Activated CD4-positive, alpha-beta T cell treated with anti-CD3 and anti-CD28 coated beads, Interleukin-2, amount 50 U/mL, for 4 hours (primary cell): ENCODE results near the gene LPP.

Source experiments
- DNase-seq, 2 experiments: peaks; one replicate each; pipeline ENCODE4 v3.0.0-alpha.2; 2020

Gene LPP

DNA sequence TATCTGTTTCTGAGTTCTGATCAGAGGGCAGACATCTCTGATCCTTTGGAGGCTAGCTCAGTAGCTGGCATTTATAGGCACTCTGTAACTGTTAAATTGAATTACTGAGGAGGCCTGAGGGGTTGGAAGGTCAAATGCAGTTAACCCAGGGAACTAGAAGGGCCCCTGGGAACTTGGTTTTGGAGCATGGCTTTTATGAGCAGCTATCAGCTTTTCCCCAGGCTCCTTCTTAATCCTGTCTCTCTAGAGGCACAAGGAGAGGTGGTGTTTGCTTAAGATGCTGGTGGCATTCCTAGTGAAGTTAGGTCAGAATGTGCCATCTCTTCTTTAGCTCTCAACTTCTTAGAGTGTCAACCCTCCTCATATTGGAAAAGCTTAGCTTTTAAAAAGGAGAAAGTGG is 128.9 kb downstream of the LPP start:
- no peak for DNase-seq

DNA sequence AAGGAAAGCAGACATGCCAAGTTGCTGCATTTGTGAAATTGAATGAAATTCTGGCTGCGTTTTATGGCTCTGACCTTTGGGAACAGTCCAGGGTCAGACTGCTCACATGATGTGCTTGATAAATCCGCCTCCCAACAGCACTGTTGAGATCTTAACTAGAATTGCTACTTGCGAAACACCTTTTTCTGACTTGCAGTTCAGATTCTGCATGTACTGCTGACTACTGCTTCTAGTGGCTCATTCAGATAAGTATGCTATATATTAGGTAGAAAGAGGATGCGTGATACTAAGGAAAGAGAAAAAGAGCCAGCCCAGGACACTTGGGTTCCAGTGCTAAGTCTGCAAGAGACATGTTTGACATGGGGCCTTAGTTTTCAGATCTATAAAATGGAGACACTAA is 129.4 kb downstream of the LPP start:
- DNase-seq, result no peak

GRCh38 chr3:188284455-188285212 is 130.7 kb downstream of the LPP start:
- peak in 1 of 2 experiments; percentile 10 for DNase-seq

DNA sequence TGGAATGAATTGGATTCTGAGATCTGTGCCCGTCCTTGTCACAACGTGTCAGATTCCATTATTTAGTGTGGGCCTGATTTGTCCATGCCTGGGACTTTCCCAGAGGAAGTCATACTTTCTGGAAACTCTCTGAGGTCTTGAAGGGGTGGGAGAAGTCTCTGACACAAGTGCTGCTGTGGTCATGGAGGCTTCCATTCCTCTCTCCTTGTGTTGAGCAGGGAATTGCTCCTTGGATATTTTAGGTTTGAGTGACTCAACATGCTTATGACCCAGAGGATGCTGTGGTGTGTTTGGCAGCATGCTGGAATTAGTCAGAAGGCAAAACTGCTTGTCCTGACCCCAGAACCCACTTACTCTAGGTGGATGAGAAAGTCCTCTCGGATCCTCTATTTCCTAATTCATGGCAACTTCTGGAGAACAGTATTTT is 132.1 kb downstream of the LPP start:
- no peak for DNase-seq

DNA sequence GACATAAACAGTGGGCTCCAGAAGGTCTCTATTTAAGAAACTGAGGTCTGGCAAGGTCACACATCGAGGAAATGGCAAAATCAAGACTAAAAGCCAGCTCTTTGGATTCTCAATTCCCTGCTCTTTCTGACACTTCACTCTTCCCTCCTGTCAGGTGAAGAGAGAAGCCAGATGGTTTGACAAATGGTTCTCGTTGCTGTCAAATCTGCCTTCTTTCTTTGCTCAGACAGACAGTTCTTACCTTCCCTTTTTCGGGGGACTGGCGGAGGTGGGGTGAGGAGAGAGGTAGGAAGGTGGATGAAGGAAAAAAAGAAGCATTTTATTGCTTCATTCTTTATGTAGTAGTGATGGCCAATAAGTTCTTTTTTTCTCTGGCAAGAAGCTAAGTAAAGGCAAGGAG is 133.4 kb downstream of the LPP start:
- DNase-seq, result no peak

DNA sequence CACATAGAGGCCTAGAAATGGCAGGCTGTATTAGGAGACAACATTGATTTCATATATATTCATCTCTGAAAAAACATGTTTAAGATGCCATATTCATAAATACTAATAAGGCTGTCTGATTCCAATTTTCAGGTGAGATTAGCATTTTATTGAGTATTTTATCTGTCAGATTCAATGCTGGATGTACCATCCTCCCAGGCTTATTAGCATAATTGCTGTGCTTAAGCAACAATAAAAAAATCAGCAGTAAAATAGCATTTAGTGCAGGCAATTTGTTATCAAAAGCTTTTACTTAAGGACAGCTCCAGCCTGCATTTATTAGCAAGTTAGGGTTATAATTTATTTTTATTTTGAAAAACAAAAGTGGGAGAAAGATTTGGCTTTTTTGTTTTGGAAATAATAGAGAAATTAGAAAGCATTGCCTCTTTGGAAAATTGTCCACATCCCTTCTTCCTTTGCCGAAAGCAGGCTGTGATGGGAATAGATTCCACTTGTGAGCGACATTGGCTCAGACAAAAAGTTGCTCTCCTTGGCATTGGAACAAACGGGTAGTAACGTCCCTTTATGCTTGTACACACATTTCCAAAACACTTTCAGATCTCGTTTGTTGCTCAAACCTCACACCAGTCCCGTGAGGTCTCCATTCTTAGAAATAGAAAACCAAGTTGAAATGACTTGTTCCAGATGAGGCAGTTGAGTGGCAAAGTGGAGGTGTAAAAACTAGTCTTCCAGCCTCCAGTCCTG is 134.0 kb downstream of the LPP start:
- DNase-seq, result no peak

DNA sequence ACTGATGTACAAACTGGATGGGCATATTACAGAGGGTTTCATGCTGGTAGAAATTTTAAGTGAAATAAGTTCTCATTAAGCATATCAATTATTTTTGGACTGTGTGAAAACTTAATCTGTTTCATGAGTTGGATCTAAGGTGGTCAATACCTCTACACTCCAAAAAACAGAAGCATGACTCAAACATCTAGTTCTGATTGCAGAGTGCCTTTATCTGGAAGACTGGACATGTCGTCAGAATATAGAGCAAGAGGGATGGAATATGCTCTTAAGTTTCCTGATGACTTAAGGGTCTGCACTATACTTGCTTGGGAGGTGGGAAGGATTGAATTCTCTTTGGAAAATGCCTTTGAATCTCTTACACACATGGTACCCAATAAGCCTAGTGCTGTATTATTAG is 138.3 kb downstream of the LPP start:
- DNase-seq, result no peak

GRCh38 chr3:188292827-188293226 is 138.9 kb downstream of the LPP start:
- DNase-seq, result no peak

- DNase-seq, result no peak
Observed at GRCh38 chr3:188294113-188294512, 140.2 kb downstream of the LPP start.

GRCh38 chr3:188294823-188295487 is 141.0 kb downstream of the LPP start:
- DNase-seq, result no peak

DNA sequence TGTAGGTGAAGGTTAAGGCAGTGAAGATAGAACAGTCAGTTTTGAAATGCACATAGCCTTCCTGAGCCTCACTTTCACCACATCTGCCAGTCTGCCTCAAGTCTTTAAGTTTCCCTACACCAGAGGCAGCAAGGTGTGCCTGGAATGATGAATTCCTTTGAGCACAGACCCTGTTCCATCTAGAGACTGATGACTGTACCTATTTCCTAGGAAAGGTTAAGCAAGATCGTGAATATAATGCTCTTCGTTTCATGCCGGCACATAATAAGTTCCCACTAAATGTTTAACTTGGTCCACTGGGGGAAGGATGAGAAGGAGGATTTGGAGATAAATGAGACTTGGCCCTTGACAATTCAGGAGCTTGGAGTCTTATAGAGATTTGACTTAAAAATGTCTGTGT is 141.9 kb downstream of the LPP start:
- DNase-seq, result no peak

DNA sequence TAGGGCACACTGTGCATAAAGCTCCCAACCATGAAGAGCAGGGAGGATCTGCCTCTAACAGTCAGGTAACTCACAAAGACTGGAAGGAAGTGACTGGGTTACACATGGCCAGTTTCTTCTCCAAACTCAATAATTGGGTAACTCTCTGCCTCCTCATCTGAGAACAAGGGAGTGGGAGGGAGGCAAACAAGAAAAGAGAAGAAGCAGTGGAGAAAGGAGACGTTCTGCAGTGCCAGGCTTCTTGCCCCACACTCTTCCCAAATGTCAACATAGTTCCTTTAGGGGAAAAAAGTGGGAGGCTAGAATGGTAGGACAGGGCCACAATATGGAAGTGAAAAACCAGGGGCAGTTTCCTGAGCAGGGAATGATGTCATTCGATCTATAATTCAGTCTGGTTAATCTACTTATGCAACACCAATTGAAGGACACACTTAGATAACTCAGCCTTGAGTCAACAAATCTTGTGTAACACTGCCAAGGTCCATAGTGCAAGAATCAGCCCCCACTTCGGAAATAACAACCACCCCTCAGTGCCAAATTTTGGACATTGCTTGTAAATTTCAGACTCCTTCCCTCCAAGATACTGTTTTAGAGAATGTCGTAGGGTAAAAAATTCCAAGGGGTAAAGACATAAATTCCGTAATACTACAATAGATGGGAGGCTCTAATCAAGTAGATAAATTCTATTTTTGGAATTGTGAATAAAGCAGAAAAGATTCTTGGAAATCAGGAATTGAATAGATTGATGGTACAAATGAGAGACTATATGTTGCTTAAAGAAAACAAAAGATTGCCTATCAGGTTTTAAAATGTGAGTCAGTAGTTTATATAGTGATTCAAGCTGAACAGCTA is 143.0 kb downstream of the LPP start:
- no peak for DNase-seq

DNA sequence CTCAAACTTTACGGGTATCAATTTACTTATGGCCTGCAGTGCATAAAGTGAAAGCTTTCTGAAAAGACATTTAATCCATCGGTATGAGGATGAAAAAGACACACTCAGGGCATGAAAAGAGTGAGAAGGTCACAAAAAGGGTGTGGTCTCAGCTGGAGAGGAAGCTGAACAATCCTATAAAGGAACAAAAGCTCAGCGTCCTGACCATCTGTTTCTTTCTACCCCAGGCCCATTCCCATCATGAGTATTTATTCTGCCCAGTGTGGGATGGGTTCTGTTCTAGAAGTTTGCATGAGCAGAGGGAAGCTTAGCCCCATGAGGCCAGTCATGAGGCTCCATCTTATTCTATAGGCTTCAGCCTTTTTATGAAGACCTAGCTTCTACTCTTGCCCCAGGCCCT is 144.6 kb downstream of the LPP start:
- DNase-seq, result no peak

DNA sequence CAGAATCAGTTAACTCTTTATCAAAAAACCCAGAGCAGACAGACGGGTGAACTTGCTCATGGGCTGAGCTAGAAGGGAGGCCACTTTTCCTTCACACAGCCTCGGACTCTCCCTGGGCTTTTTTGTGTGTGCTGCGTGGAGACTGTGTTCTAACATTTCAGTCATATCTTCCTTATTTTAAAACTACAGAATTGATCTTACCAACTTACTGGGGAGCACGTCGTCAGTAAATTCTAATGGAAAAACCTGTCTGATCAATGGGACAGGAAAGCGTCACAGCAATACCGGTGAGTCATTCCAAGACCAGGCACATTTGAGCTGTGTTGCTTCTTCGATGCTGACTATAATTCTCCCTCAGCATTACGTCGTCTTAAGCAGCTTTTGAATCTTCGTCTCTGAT is 145.1 kb downstream of the LPP start:
- DNase-seq, result peak; percentile 18 to 35

DNA sequence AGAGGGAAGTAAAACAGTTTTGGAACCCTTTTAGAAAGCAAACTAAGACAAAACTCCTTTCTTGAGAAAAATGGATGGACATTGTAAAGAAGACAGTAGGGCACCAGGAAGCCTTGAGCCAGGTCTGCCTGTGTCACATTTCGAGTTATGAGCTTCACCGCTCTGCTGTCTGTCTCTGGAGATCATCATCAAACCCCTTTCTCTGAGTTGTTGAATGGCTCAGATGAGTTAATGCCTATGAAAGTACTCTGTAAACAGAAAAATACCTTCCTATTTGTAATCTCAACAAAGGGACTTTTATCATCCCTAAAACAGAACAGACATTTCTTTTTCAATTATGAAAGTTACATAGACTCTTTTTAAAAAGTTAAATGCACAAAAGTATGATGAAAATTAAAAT is 145.8 kb downstream of the LPP start:
- DNase-seq, result no peak

GRCh38 chr3:188301147-188301546 is 147.2 kb downstream of the LPP start:
- DNase-seq, result no peak

DNA sequence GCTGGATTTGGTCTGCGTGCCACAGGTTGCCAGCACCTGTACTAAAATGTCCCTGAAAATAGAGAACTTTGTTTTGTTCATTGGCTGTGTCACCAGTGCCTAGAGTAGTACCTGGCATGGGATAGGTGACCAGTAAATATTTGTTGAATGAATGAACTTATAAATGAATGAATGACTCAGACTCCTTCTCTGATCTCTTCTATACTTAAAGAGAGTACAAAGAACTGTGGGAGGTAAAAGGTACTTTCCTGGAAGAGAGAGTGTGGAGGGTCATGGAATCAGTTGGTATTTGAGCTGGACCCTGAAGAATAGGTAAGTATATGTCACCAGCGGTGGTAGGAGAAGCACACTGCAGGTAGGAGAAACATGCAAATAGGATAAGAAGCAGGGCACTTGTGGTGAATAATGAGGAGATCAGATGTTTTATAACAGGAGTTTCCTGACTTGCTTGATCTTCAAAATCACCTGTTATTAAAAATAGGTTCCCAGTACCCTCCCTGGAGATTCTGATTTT is 149.4 kb downstream of the LPP start:
- DNase-seq, result no peak

GRCh38 chr3:188303823-188304222 is 149.9 kb downstream of the LPP start:
- DNase-seq, result no peak

- DNase-seq, result no peak
Observed at GRCh38 chr3:188304501-188304900, 150.5 kb downstream of the LPP start.

DNA sequence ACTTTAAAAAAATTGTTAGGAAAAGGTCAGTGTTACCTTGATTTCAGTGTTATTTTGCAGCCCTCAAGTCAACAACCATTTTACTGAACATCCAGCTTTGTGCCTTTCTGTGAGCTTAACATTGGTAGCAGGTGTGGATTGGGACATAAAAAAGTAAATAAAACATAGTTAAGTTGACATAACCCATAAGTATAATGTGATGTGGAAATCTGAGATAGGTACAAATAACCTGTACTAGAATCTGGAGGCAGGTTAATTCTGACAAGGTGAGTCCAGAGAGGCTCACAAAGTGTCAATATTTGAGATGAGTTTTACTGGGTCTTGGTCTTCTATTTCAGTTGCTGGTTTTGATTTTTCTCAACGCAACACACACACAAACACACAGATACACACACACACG is 151.3 kb downstream of the LPP start:
- no peak for DNase-seq

- no peak for DNase-seq
Observed at GRCh38 chr3:188306435-188307005, 152.6 kb downstream of the LPP start.
